IgD-negative memory B cell (primary cell): ENCODE data around the gene FLT3. TPM values are rescaled to one million over a fixed set of nuclear protein-coding genes. Genes with fewer than 3 reads are reported as not detected.
"Not testable (repeated sequence)": the region's sequence is repeated elsewhere in the genome, so short reads cannot be mapped to it uniquely, and the experiment has no call there.

ENCODE experiments used
- H3K27ac Mint-ChIP-seq, 3 donors: one replicate each; pipeline ENCODE4 v1.8.0; 2020 to 2022; ENCODE audit warnings: mild to moderate bottlenecking in 3 of 3, mixed read lengths in 3 of 3, moderate library complexity in 1 of 3
- H3K27me3 Mint-ChIP-seq: one replicate; pipeline ENCODE4 v1.8.0; 2021; ENCODE audit warnings: mixed read lengths
- H3K36me3 Mint-ChIP-seq: one replicate; pipeline ENCODE4 v1.8.0; 2020; ENCODE audit warnings: mild to moderate bottlenecking, mixed read lengths
- H3K4me1 Mint-ChIP-seq, 3 donors: one replicate each; pipeline ENCODE4 v1.8.0; 2020 to 2022; ENCODE audit warnings: mixed read lengths in 3 of 3, mild to moderate bottlenecking in 1 of 3
- H3K4me3 Mint-ChIP-seq, 4 donors: one replicate each; pipeline ENCODE4 v1.8.0; 2020 to 2022; ENCODE audit warnings: mild to moderate bottlenecking in 4 of 4, mixed read lengths in 4 of 4, moderate library complexity in 3 of 4
- H3K9me3 Mint-ChIP-seq, 3 donors: one replicate each; pipeline ENCODE4 v1.8.0; 2020 to 2021; ENCODE audit warnings: mixed read lengths in 3 of 3, mild to moderate bottlenecking in 1 of 3
- polyA plus RNA-seq: library from polyadenylated mRNA; unstranded; fragments of 300-500 nt; fragmentation: Illumina TruSeq; gene quantifications from one replicate; pipeline ENCODE4 v1.2.3, GENCODE V29; 2021

Gene FLT3
- polyA plus RNA-seq, 1 donor from 2014 or later, result 0.80 TPM

DNA sequence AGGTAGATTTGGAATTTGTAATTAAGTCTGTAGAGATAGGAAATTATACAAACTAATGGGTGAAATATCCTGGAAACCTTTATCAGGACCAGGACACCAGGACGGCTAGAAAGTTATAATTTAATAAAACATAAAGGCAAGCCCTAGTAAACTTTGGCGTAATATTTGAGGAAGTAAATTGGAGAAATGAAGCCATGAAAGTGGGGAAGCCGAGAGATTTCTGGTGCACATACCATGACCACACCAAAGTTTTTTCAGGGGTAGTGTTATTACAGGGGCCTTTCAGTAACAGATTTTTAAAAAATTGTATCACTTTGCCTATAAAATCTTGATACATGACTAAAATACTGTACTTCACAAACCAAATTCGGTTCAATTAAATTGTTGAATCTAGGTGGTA, 57.2 kb downstream of the FLT3 start:
- Mint-ChIP-seq H3K36me3 (no peaks in the 10 kb centered on the region), H3K4me1 (peaks cover 31 to 38% (median 36%) of the 10 kb centered on the region in 3 donors), H3K9me3 (no peaks in the 10 kb centered on the region), H3K4me3 (peak overlapping the region in 1 of 4 donors; percentile 58), H3K27me3 (no peaks in the 10 kb centered on the region), H3K27ac (peak overlapping the region in 1 of 3 donors; percentile 2)

DNA sequence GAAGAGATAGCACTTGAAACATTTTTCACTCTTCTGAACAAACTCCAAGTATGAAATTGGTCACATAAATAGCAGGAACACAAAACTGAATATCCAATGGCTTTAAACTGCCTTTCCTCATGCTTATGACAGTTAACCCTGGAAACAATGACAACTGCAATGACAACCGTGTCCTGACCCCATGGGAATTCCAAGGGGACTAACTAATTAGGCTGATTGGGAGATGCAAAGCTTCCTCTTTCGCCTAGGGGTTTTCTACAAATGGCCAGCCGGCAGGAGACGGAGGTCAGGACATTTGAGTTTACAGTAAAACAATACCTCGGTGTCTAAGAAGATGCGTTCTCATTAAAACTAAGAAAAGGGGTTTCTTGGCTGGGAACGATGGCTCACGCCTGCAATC, 58.9 kb downstream of the FLT3 start:
- Mint-ChIP-seq H3K27me3 (no peaks in the 10 kb centered on the region), H3K36me3 (no peaks in the 10 kb centered on the region)

DNA sequence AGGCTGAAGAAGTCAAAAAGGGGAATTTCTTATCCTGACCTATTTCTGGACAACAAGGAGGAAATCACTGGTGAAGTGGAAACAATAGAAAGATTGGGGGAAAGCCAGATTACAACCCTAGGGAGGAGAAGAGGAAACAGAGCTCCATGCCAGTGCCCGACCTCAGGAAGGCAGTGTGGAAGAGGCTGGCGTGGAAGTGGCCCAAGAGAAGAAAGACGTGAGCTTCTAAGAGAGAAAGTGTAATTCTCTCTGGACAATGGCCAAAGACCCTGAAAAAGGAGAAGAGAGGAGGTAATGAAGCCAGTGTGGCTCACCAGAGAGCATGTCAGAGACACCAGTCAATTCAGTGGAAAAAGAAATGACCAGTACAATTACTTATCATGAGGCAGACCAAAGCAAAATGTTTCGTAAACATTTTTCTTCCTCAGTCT, 59.3 kb downstream of the FLT3 start:
- no peaks in the 10 kb centered on the region for H3K27me3 Mint-ChIP-seq
- H3K36me3 Mint-ChIP-seq, result no peaks in the 10 kb centered on the region
- no peaks in the 10 kb centered on the region for H3K9me3 Mint-ChIP-seq
- H3K4me3 Mint-ChIP-seq, result no peak overlapping the region
- no peak overlapping the region for H3K27ac Mint-ChIP-seq
- H3K4me1 Mint-ChIP-seq, result peaks cover 17 to 30% (median 26%) of the 10 kb centered on the region in 3 donors

More for the DNA sequence above, 58.9 kb downstream of the FLT3 start:
- Mint-ChIP-seq H3K9me3 (no peaks in the 10 kb centered on the region), H3K4me3 (no peak overlapping the region), H3K27ac (peak overlapping the region in 1 of 3 donors; percentile 14), H3K4me1 (peaks cover 20 to 30% (median 26%) of the 10 kb centered on the region in 3 donors)

DNA sequence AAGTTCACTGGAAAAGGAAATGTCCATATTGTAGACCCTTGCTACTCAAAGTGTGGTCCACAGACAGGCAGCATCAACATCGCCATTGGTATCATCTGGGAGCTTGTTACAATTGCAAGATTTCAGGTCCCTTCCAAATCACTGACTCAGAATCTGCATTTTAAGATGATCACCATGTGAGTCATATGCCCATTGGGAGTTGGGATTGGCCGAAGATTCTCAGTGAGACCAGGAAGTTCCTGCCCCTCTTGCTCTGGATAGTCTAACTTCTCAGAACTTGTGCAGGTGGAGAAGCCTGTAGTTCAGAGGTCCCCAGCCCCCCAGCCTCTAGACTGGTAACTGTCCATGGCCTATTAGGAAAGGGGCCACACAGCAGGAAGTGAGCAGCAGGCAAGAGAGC, 63.0 kb downstream of the FLT3 start:
- Mint-ChIP-seq H3K27ac (no peak overlapping the region), H3K27me3 (no peaks in the 10 kb centered on the region)

DNA sequence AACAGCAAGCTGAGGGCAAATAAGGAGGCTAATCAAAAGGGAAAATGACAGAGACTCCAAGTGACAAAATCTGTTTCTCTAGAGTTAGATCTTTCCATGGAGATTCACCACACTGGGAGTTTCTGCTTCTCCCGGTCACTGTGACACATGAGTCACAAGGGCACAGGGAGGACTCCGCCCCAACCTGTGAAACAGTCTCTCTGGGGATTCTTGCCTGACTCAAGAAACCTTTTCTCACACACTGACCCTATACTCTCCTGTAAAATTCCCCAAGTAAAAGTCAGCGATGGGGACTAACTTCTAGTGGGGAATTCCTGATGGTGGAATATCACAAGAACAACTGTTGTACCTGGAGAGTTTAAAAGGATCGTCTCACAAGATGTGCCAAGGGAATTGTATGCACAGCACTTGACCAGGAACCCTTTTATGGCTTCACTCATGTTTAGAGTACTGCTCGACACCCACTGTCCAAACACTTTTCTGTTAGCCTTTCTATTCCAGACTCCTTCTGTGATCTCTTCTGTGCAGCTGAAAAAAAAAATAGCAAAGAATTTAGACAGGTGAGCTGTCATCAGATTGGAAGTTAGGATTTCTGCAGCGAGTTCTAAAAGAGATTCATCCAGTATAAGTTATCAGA, 65.1 kb downstream of the FLT3 start:
- Mint-ChIP-seq H3K36me3 (no peaks in the 10 kb centered on the region), H3K9me3 (peaks cover 0 to 3% (median 0%) of the 10 kb centered on the region in 3 donors), H3K4me3 (peak overlapping the region in 1 of 4 donors; percentile 70), H3K27ac (no peak overlapping the region), H3K27me3 (no peaks in the 10 kb centered on the region), H3K4me1 (peaks cover 21 to 26% (median 23%) of the 10 kb centered on the region in 3 donors)

More for the DNA sequence above, 63.0 kb downstream of the FLT3 start:
- H3K36me3 Mint-ChIP-seq, result no peaks in the 10 kb centered on the region
- no peak overlapping the region for H3K4me3 Mint-ChIP-seq
- no peaks in the 10 kb centered on the region for H3K9me3 Mint-ChIP-seq
- H3K4me1 Mint-ChIP-seq, result peaks cover 14 to 21% (median 19%) of the 10 kb centered on the region in 3 donors

DNA sequence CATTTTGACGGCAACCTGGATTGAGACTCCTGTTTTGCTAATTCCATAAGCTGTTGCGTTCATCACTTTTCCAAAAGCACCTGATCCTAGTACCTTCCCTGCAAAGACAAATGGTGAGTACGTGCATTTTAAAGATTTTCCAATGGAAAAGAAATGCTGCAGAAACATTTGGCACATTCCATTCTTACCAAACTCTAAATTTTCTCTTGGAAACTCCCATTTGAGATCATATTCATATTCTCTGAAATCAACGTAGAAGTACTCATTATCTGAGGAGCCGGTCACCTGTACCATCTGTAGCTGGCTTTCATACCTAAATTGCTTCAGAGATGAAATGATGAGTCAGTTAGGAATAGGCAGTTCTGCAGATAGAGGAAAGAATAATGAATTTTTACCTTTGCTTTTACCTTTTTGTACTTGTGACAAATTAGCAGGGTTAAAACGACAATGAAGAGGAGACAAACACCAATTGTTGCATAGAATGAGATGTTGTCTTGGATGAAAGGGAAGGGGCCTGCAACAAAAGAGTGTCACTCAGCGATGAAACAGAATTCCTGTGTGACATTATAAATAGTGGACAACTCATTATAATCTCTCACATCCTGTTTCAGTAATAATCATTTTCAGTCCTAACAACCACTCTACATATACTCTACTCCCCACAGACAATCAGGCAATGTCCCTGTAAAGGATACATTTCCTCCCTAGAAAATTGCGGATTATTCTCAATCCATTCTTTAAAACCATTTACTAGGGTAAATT, 66.3 kb downstream of the FLT3 start:
- Mint-ChIP-seq H3K27ac (no peak overlapping the region), H3K36me3 (no peaks in the 10 kb centered on the region), H3K4me3 (no peak overlapping the region), H3K4me1 (peaks cover 17 to 24% (median 23%) of the 10 kb centered on the region in 3 donors), H3K9me3 (peaks cover 0 to 3% (median 0%) of the 10 kb centered on the region in 3 donors), H3K27me3 (no peaks in the 10 kb centered on the region)

DNA sequence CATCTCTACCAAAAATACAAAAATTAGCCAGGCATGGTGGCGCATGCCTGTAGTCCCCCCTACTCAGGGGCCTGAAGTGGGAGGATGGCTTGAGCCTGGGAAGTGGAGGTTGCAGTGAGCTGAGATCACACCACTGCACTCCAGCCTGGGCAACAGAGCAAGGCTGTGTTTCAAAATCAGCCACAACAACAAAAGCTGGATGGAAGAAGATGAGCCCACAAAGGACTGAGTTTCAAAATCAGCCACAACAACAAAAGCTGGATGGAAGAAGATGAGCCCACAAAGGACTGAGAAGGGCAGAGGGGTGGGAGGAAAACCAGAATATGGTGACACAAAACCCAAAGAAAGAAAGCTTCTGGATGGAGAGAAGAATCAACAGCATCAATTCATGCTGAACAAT, 67.9 kb downstream of the FLT3 start:
- not testable (repeated sequence) for H3K4me3 Mint-ChIP-seq, H3K27ac Mint-ChIP-seq, H3K36me3 Mint-ChIP-seq, H3K27me3 Mint-ChIP-seq, H3K9me3 Mint-ChIP-seq
- H3K4me1 Mint-ChIP-seq, result peaks cover 17 to 25% (median 23%) of the 10 kb centered on the region in 3 donors

DNA sequence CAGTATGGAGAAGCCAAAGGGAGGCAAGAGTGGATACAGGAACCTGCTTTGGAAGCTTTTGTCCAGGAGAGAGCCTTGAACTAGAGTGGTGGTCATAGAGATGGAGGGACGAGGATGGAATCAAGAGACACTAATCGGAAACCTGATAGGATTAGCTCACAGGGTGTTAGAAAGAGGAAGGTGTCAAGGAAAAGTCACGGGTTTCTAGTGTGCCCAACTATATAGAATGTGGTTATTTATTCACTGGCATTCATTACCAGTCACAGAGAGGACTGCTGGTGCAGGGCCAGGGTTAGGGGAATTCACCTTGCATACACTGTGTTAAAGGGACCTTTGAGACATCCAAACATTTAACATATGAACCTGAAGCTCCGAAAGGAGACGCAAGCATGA, 68.5 kb downstream of the FLT3 start:
- H3K27ac Mint-ChIP-seq, result peak overlapping the region in 1 of 3 donors; percentile 78

DNA sequence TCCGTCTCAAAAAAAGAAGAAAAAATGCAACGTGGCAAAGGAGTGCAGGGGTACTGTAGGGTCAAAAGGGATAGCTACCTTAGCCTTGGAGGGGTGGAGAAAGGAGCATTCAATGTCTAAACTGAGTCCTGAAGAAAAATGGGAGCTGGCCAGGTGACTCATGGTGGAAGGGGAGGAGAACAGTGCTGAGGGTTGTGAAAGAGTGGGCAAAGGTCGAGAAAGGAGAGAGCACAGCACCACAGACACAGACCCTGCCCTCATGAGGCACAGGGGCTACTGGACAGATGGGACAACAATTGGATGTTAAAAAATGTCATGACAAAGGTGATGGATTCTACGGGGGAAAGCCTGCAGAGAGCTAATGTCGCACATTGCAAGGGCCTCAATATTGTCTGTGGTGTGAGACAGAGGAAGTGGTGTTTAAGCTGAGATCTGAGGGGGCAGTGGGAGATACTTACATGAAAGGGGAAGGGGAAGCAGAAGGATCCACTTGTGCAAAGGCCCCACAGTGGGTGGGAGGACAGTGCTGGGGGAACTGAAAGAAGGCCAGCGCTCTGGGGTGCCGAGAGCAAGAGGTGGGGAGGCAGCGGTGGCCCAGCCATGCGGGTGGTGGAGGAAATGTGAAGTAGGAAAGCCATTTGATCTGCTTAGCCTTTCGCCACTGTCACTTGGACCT, 69.0 kb downstream of the FLT3 start:
- Mint-ChIP-seq H3K4me3 (peak overlapping the region in 2 of 4 donors; percentile 52 to 58), H3K27ac (peak overlapping the region in 1 of 3 donors; percentile 78), H3K27me3 (no peaks in the 10 kb centered on the region), H3K4me1 (peaks cover 17 to 31% (median 28%) of the 10 kb centered on the region in 3 donors), H3K36me3 (peaks cover 3% of the 10 kb centered on the region), H3K9me3 (peaks cover 0 to 3% (median 0%) of the 10 kb centered on the region in 3 donors)

More for the DNA sequence above, 68.5 kb downstream of the FLT3 start:
- H3K9me3 Mint-ChIP-seq, result peaks cover 0 to 3% (median 0%) of the 10 kb centered on the region in 3 donors
- H3K4me3 Mint-ChIP-seq, result peak overlapping the region in 2 of 4 donors; percentile 52 to 58
- peaks cover 17 to 30% (median 28%) of the 10 kb centered on the region in 3 donors for H3K4me1 Mint-ChIP-seq
- H3K36me3 Mint-ChIP-seq, result peaks cover 3% of the 10 kb centered on the region
- no peaks in the 10 kb centered on the region for H3K27me3 Mint-ChIP-seq

DNA sequence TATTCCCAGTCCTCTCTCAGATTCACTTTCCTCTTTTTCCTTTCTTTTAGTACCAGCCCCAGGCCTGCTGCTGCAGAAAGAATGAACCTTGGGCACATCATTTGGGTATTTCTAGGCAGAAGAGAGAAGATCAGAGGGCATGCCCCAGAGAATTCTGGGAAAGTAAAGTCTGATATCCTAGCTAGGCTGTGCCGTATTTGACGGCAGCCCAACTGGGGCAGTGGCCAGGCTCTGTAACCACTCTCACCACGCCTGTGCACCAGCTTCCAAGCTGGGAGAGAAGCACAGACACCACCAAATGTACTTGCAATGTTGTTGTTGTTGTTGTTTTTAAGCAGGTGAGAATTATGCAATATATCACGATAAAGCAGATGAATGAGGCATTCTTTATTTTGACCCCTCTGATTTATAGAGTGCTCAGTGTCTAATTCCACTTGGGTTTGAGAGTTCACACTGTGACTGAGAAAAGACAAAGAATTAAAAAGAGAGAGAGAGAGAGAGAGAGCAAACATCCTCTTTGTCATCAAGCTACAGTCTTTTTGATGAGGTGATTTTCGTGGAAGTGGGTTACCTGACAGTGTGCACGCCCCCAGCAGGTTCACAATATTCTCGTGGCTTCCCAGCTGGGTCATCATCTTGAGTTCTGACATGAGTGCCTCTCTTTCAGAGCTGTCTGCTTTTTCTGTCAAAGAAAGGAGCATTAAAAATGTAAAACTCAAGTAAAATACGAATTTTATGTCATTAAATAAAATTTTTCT, 72.6 kb downstream of the FLT3 start:
- peaks cover 0 to 3% (median 0%) of the 10 kb centered on the region in 3 donors for H3K9me3 Mint-ChIP-seq
- H3K27ac Mint-ChIP-seq, result no peak overlapping the region
- peaks cover 3% of the 10 kb centered on the region for H3K36me3 Mint-ChIP-seq
- H3K27me3 Mint-ChIP-seq, result no peaks in the 10 kb centered on the region
- H3K4me3 Mint-ChIP-seq, result no peak overlapping the region
- peaks cover 9 to 17% (median 16%) of the 10 kb centered on the region in 3 donors for H3K4me1 Mint-ChIP-seq

DNA sequence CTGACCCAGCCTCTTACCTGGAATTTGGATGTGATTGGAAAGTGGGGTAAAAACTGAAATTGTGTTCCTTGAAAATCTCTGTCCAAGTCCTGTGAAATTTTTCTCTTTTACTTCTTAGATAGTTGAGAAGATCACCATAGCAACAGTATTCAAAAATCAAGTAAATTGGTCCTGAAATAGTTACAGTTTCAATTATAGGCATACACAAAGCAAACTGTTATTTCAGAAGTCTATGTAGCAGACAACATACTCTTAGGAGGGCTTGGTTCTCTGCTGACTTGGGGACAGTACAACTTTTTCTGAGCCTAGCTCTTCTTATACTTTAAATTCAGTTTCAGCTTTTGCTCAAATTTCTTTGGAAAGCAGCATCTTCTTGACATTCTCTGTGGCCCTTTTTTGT, 73.3 kb downstream of the FLT3 start:
- Mint-ChIP-seq H3K36me3 (peaks cover 8% of the 10 kb centered on the region), H3K27me3 (no peaks in the 10 kb centered on the region), H3K4me1 (peaks cover 9 to 18% (median 17%) of the 10 kb centered on the region in 3 donors), H3K4me3 (peak overlapping the region in 1 of 4 donors; percentile 55), H3K9me3 (peaks cover 0 to 3% (median 0%) of the 10 kb centered on the region in 3 donors), H3K27ac (no peak overlapping the region)

DNA sequence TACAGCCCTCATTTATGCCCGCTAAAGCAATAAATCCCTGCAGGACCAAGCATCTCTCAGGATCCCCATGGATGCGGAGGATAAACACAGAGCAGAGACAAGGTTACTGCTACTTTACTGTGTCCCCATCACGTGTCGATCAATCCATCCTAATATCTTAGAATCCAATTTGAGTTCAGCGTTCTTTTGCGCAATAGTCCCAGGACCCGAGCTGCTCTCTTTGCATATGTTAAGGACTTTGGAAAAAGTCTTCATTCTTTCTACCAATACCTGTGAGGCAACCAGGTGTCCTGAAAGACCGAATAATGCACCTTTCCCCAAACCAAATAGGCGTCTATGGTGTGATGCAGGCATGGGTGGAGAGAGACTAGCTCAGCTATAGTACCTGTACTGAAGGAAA, 73.9 kb downstream of the FLT3 start:
- H3K4me3 Mint-ChIP-seq, result no peak overlapping the region
- H3K27ac Mint-ChIP-seq, result no peak overlapping the region
- H3K4me1 Mint-ChIP-seq, result peaks cover 3 to 14% (median 14%) of the 10 kb centered on the region in 3 donors
- H3K36me3 Mint-ChIP-seq, result peaks cover 8% of the 10 kb centered on the region
- H3K27me3 Mint-ChIP-seq, result no peaks in the 10 kb centered on the region
- H3K9me3 Mint-ChIP-seq, result no peaks in the 10 kb centered on the region

DNA sequence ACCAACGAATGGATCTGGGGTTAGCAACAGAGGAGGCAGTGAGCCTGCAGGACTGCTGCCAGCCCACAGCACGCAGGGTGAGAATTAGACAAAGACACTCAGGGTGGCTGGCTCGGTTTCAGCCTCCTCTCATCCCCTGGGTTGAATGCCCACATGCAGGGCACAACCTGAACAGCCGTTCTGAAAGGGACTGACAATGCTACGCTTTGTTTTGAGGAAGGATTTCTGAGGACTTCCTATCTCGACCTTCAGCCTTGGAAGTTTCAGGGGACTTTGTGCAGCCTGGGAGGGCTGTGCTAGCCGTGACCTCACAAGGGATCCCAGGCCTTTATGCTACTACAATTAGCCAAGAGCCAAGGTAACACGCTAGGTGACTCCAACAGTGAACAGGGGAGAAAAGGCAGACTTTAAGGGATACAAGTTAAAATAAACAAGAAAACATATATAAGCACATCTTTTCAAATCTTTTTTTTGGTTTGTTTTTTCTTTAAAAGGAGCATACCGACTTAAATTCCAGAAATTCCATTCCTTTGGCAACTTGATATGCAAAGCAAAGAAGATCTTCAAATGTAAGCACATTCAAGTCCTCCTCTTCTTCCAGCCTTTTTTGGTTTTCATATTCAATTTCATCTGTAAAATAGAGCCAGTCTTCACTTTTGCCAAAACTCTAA, 77.4 kb downstream of the FLT3 start:
- Mint-ChIP-seq H3K9me3 (no peaks in the 10 kb centered on the region), H3K36me3 (peaks cover 11% of the 10 kb centered on the region), H3K27me3 (peaks cover 2% of the 10 kb centered on the region), H3K4me1 (peaks cover 0 to 9% (median 8%) of the 10 kb centered on the region in 3 donors), H3K27ac (no peak overlapping the region), H3K4me3 (no peak overlapping the region)

DNA sequence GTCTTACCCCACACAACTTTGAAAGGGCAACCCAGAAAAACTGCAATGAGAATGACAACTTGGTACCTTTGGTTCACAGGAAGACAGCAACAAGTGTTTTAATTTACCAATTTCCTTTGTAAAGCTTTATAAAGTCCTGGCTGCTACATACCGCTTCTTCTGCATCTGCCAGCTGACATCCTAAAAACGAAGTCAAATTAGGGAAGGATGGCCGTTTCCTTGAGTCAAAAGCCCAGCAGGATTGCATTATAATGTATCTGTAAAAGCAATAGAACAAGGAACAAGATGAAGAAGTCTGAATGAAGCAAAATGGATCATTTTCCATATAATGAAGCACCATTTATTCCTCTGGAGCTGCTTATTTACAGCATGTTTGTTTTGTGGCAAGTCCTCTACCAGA, 86.1 kb downstream of the FLT3 start:
- H3K36me3 Mint-ChIP-seq, result peaks cover 3% of the 10 kb centered on the region
- H3K9me3 Mint-ChIP-seq, result no peaks in the 10 kb centered on the region
- H3K27ac Mint-ChIP-seq, result no peak overlapping the region
- peaks cover 9 to 12% (median 10%) of the 10 kb centered on the region in 3 donors for H3K4me1 Mint-ChIP-seq
- H3K4me3 Mint-ChIP-seq, result no peak overlapping the region
- no peaks in the 10 kb centered on the region for H3K27me3 Mint-ChIP-seq
